Measurements from ENCODE around the gene DCAF17. TPM values are rescaled to one million over a fixed set of nuclear protein-coding genes. Genes with fewer than 3 reads are reported as not detected.
A peak's percentile ranks its signal among the peaks of the same experiment; 100 is the strongest.

Gene DCAF17
- total and polyA plus RNA-seq, 2 of the 13 experiments (the other 11 are each of a cell fraction or from before 2014, with no cell fraction given): 13.7 to 30.0 TPM

- TF ChIP-seq CEBPZ (IDR thresholded peaks at IDR 0.05; ENCODE audit: low read length) (no peak), UBTF (CRISPR knock-in tag; IDR thresholded peaks at IDR 0.05) (peak; percentile 99), FOXO4 (CRISPR knock-in tag; conservative IDR thresholded peaks at IDR 0.05) (0 out of 2 replicates have a peak, but pooled peaks have one; percentile 39), ZNF138 (CRISPR knock-in tag; IDR thresholded peaks at IDR 0.05; ENCODE audit: low read depth) (peak; percentile 93), ZNF644 (CRISPR knock-in tag; IDR thresholded peaks at IDR 0.05; ENCODE audit: low read depth) (no peak), KDM3A (CRISPR knock-in tag; IDR thresholded peaks at IDR 0.05; ENCODE audit: low read depth) (no peak; the same call in 1 of the 2 replicates), ZNF75D (CRISPR knock-in tag; IDR thresholded peaks at IDR 0.05; ENCODE audit: borderline replicate concordance) (no peak), MLX (CRISPR knock-in tag; IDR thresholded peaks at IDR 0.05) (peak; percentile 54; the same call in 1 of the 2 replicates), ZHX2 (IDR thresholded peaks at IDR 0.05; ENCODE audit: low read depth) (peak; percentile 3; the same call in 1 of the 2 replicates), ZHX2 (CRISPR knock-in tag; IDR thresholded peaks at IDR 0.05; ENCODE audit: borderline replicate concordance) (peak; percentile 95; the same call in 1 of the 2 replicates), CEBPG (CRISPR knock-in tag; IDR thresholded peaks at IDR 0.05) (no peak), FOXM1 (CRISPR knock-in tag; IDR thresholded peaks at IDR 0.05) (peak; percentile 68; the same call in 1 of the 2 replicates), SATB2 (CRISPR knock-in tag; IDR thresholded peaks at IDR 0.05) (peak; percentile 81; the same call in 1 of the 2 replicates), LCORL (IDR thresholded peaks at IDR 0.05) (no peak), LCORL (CRISPR knock-in tag; IDR thresholded peaks at IDR 0.05) (peak; percentile 87; the same call in 1 of the 2 replicates)
Measured at GRCh38 chr2:171434013-171434989, at the start of gene DCAF17 (continued).
